GM18499 (cell line): Measurements from ENCODE around the gene CFAP46.
"Not testable (repeated sequence)": the region's sequence is repeated elsewhere in the genome, so short reads cannot be mapped to it uniquely, and the experiment has no call there.

ENCODE experiments used
- ATAC-seq: cut with Tn5 transposase; IDR thresholded peaks from one replicate; pipeline ENCODE4 v1.9.1; 2021; ENCODE audit warnings: moderate number of reproducible peaks; ENCODE audit not compliant: insufficient read depth, unreplicated experiment

Gene CFAP46

DNA sequence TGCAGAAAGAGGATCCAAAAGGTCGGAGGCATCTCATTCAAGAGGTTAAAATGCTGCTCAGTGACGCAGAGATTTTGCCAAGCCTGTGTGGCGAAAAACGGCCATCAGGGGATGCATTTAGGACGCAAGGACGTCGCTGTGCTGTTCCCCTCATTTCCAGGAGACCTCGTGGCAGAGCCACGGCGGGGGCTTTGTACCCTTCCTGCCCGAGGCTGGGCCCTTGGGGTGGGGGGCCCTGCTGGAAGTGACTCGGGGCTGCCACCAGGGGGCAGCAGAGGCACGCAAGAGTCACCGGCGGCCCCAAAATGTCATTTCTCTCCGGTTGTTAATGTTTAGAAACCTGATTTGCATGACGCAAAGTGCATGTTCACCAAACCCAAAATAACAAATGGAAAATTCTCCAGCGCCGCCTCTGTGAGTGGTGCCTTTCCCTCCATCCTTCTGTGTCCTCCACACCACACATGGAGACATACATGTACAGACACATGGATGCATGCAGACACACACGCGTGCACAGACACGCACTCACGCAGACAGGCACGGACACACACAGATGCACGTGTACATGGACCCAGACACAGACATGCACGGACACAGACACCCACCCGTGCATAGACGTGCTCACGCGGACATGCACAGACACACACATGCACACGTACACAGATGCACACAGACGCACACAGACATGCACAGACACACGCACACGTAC, 105.4 kb downstream of the CFAP46 start:
- ATAC-seq = no peak

GRCh38 chr10:132836248-132836831, 106.0 kb downstream of the CFAP46 start:
- ATAC-seq = no peak

- no peak for ATAC-seq
Measured at GRCh38 chr10:132835848-132836233, 106.5 kb downstream of the CFAP46 start.

DNA sequence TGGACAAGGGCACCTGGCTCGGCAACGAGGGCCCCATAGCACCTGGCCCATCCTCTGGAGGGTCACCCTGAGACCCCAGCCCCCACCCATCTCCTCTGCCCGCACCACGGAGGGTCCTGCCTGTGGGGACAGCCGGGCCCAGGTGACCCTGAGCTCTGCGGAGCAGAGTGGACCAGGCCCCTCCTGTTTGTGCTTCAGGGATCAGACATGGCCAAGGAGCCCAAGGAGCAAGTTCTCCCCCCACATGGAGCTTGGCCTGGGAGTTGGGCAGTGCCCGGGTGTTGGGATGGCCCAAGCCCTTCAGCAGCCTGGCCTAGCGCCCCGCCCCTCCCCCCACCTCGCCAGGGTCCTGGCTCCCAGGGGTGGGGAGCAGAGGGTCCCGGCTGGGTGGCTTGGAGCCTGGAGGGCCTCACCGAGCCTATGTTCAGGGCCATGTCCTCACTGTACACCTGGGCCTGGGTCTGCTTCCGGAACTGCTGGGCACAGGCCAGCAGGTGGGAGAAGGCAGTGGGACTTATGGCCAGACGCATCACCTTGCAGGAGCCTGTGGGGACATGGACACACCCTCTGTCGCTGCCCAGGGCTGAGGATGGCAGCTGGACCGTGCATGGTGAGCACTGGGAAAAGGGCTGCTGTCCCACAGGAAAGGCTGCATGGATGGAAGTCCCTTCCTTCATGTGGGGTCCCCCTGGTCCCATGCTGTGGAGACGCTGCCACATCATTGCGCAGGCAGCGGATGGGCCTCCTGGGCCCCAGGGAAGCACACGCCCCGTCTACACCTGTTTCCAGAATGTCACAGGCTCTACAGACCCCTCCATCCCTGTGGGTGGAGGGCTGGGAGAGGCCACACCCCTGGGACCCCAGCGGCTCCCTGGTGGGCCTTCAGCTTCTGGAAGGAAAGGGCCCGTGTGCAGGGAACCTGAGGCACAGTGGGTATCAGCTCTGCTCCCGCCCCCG, 107.2 kb downstream of the CFAP46 start:
- no peak for ATAC-seq

DNA sequence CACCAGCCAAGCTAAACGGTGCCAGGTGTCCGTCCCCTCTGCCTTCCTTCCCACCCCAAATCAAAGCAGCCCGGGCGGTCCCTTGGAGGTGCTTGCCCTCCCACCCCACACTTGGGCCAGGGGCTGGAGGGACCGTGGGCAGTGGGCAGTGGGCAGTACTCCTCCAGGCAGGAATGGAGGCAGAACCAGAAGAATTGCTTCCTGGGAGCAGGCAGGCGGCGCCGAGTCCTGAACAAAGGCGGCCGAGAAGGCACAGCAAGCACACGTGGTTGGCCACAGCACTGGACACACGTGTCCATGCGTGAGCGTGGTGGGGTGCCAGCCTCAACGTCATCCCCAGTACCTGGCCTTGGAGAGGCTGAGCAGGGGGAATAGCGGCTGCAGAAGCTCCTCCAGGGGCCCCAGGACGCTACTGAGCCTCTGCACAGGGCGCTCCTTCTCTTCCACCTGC, 108.0 kb downstream of the CFAP46 start:
- ATAC-seq = no peak

- ATAC-seq = no peak
Measured at GRCh38 chr10:132833421-132834111, 108.8 kb downstream of the CFAP46 start.

DNA sequence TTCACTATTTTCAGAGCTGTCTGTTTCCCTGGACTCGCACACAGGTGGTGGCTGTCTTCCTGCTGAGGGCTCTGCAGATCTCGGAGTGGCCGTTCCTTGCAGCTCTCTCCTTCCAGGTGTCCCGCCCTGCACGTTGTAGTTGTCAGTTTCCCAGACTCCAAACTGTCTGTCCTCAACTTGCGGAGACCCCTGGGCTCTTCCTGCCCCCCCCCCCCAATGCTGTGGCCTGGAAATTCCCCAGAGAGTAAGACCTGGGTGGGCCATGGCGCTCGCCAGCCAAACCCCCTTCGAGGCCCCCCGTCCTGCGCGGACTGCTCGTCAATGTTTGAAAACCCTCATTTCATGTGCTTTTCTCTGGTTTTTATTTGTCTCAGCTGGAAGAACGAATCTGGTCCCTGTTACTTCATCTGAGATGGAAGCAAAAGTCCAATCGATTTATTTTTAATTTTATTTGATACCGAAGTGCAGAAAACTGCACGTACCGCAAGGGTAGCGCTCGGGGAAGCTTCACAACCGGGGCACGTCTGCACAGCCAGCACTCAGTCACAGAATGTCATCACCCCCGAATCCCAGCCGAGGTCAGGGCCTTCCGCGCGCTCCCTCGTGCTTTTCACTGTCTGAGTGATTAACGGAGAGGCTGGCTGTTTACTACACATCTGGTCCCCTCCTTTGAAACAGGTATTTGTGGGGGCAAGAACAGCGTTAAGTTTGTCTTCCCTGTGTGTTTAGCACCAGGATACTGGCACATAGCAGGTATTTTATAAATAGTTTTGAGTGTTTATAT, 110.0 kb downstream of the CFAP46 start:
- no peak for ATAC-seq

- ATAC-seq = no peak
Measured at GRCh38 chr10:132829403-132829802, 113.0 kb downstream of the CFAP46 start.

GRCh38 chr10:132828681-132829080, 113.7 kb downstream of the CFAP46 start:
- no peak for ATAC-seq

DNA sequence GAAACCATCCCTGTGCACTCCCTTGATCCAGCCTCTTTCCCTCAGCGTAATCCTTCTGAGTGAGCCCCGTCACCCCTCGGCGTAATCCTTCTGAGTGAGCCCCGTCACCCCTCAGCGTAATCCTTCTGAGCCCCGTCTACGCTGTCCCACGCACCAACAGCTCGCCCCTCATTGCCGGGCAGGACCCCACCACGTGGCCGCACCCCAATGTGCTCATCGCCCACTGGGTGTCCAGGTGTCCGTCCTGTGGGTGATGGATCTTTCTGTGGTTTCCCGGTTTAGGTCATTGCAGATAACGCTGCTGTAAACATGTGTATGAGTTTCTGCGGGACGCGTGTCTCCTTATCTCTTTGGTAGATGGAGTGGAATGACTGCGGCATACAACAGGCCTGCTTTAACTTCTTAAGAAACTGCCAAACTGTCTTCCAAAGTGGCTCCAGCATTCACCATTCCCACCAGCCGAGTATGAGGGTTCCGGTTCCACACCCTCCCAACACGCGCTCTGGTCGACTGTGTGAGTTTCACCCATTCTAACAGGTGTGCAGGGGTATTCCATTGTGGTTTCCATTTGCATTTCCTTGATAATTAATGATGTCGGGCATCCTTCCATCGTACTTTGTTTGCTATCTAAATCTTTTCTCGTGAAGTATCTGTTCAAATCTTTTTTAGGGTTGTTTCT, 114.4 kb downstream of the CFAP46 start:
- ATAC-seq = no peak

- ATAC-seq = no peak
Measured at GRCh38 chr10:132827423-132827789, 115.0 kb downstream of the CFAP46 start.

DNA sequence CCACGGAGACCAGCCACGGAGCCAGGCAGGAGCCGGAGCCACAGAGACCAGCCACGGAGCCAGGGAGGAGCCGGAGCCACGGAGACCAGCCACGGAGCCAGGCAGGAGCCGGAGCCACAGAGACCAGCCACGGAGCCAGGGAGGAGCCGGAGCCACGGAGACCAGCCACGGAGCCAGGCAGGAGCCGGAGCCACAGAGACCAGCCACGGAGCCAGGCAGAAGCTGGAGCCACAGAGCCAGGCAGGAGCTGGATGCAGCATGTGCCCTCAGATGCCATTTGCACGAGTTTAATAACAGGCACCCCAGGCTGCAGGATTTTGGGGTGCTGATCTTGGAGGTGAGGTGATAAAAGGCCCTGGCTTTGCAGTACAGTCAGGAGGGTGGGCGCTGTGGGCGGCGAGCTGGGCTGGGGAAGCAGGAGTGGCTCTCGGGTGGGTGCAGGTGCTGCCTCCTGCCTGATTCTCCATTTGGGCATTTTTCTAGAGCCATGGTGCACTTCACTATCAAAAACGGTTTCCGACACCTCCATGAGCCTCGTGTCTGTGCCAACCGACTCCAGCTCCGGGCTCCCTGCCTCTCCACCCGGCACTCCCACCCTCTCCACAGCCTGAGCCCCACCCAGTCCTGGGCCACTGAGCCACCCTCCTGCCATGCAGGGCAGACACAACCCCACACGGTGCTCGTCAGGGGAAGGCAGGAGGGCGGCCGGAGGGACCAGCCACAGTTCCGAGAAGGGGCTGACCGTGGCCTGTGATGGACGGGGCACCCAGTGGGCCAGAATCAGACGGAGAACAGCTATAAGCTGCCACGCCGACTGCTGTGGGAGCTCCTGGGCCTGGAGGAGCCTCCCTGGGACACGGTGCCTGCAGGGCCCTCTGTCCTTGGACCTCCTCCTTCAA, 115.6 kb downstream of the CFAP46 start:
- ATAC-seq = no peak

GRCh38 chr10:132825783-132826523, 116.4 kb downstream of the CFAP46 start:
- ATAC-seq = not testable (repeated sequence)

GRCh38 chr10:132820056-132820455, 122.3 kb downstream of the CFAP46 start:
- no peak for ATAC-seq

GRCh38 chr10:132817701-132818211, 124.6 kb downstream of the CFAP46 start:
- ATAC-seq = no peak

GRCh38 chr10:132816718-132817117, 125.7 kb downstream of the CFAP46 start:
- no peak for ATAC-seq

DNA sequence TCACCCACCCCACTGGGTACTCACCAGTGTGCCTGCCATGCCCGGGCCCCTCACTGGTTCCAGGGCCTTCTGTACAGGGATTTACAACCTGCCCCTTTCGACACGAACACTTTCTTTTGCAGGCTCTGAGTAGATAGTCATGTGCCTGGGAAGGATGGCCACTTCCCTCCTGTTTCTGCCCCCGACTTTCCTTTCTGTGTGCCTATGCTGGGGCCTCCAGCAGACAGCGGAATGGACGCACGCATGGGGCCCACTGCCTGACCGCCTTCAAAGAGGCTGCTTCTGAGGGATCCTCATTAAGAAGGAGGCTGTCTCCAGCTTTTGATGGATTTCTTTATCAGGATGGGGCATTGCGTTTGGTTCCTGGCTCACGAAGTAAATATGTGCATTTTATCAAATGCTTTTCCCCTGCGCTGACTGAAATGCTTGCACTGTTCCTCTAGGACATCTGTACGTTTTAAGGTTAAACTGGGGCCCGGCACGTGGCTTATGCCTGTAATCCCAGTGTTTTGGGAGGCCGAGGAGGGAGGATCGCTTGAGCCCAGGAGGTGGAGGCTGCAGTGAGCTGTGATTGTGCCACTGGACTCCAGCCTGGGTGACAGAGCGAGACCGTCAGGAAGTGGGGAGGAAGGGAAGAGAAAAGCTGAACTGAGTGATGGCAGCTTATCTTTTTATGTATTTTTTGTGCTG, 127.1 kb downstream of the CFAP46 start:
- no peak for ATAC-seq
